MCF 10A (cell line): ENCODE measurements around the gene GPC2. TPM values are rescaled to one million over a fixed set of nuclear protein-coding genes. Genes with fewer than 3 reads are reported as not detected.
A peak's percentile ranks its signal among the peaks of the same experiment; 100 is the strongest.

ENCODE experiments used
- BruUV-seq: library from RNA; stranded (reverse); fragments of 400-500 nt; replicated peaks from 2 replicates; lab custom pipeline; 2021; lab: Mats Ljungman, UMichigan
- CTCF ChIA-PET: fragments of 300-600 bp; sonication (Branson Sonifier 250); formaldehyde crosslinking; extraction: SDS; loops from one replicate; lab custom pipeline; 2021; ENCODE audit warnings: antibody characterized with exemption, inconsistent platforms; lab: Yijun Ruan, JAX
- POLR2A ChIA-PET: fragments of 300-600, 350-650 bp; sonication (Branson Sonifier 250); formaldehyde crosslinking; extraction: SDS; loops from one replicate; lab custom pipeline; 2020; ENCODE audit warnings: antibody characterized with exemption, inconsistent platforms; lab: Yijun Ruan, JAX
- DNase-seq: peaks from one replicate; pipeline ENCODE4 v3.0.0-alpha.2; 2018; ENCODE audit not compliant: unreplicated experiment
- H3K27ac Mint-ChIP-seq: one replicate; pipeline ENCODE4 v1.8.0; 2022; ENCODE audit warnings: mild to moderate bottlenecking, low read depth, mixed read lengths; ENCODE audit not compliant: unreplicated experiment
- H3K27me3 Mint-ChIP-seq: one replicate; pipeline ENCODE4 v1.8.0; 2022; ENCODE audit warnings: mixed read lengths; ENCODE audit not compliant: insufficient read depth, unreplicated experiment
- H3K36me3 Mint-ChIP-seq: one replicate; pipeline ENCODE4 v1.8.0; 2022; ENCODE audit warnings: mild to moderate bottlenecking, moderate library complexity, mixed read lengths; ENCODE audit not compliant: insufficient read depth, unreplicated experiment
- H3K4me1 Mint-ChIP-seq: one replicate; pipeline ENCODE4 v1.8.0; 2022; ENCODE audit warnings: mixed read lengths; ENCODE audit not compliant: insufficient read depth, unreplicated experiment
- H3K4me3 Mint-ChIP-seq: one replicate; pipeline ENCODE4 v1.8.0; 2022; ENCODE audit warnings: mild to moderate bottlenecking, moderate library complexity, mixed read lengths; ENCODE audit not compliant: unreplicated experiment
- H3K9me3 Mint-ChIP-seq: one replicate; pipeline ENCODE4 v1.8.0; 2022; ENCODE audit warnings: mixed read lengths; ENCODE audit not compliant: unreplicated experiment
- CTCF ChIP-seq: fragments of 200-600 bp; IDR thresholded peaks from one replicate; pipeline ENCODE4 v1.8.0; 2022; ENCODE audit warnings: antibody characterized with exemption, mild to moderate bottlenecking; ENCODE audit not compliant: unreplicated experiment
- intact Hi-C: fragments of 100-400 bp; cut with micrococcal nuclease; formaldehyde crosslinking; loops from 2 replicates; pipeline ENCODE4 v1.14.1; 2022
- total RNA-seq: library from RNA; stranded (reverse); gene quantifications from 2 replicates; pipeline ENCODE4 v1.2.3, GENCODE V29; 2022

GPC2 gene
- total RNA-seq, 1 experiment from 2014 or later: 0.65 TPM

DNA sequence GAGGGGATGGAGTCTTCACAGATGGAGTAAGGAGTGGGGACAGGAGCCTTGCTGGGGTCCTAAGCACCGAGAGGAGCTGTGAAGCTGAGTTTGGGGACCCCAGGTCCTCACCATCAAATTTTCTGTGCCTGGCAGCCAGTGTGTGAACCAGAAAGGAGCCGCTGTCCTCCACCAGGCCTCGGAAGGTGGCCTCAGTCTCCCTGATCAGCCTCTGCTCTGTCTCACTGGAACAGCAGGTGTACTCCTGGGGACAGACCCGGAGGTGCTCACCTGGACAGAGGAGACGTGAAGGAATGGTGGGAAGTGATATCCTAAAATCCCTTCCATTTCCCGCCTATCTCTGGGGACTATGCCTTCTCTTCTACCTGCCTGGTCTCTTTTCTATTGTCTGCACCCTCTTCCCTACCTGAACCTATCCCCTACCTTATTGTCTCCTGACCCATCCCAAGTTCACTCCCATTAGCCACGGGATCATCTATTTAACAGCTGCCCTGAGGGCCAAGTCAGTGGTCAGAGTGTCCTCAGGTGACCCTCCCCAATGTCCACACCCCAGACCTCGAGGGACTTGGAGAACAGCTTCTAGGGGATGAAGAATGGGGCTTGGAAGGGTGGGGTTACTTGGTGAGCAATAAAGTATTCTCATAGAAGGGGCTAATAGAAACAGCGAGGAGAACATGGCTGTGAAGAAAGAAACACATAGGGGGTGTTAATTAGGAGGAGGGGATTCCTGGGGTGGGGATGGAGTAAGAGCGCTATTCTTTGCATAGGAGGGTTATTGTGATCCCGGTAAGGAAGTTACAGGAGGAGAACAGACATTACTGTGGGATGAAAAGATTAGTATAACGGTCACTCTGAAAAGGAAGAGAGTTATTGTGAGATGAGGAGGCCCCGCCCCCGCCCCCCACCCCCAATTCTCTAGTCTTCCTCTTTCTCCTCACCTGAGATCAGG lies 811 bp downstream of the GPC2 start:
- no peaks in the 10 kb centered on the region for H3K36me3 Mint-ChIP-seq
- ChIA-PET CTCF (interaction anchor here (0.6 kb wide), 1 partner anchor 13 kb away, joined by 3 read pairs; no protein-coding TSS in a partner anchor), POLR2A (interaction anchor here (0.8 to 1.7 kb wide), 8 partner anchors 8 to 252 kb away, joined by 3 to 8 read pairs (median 4); partner anchors contain the start of genes GAL3ST4, TRAPPC14 and ZCWPW1)
- DNase-seq: no peak
- no peaks in the 10 kb centered on the region for H3K9me3 Mint-ChIP-seq
- no peaks in the 10 kb centered on the region for H3K27me3 Mint-ChIP-seq
- intact Hi-C loops: no loop called here
- no peak for TF ChIP-seq CTCF
- peak overlapping the region; percentile 73 for H3K4me3 Mint-ChIP-seq
- no TSS peak for BruUV-seq
- H3K27ac Mint-ChIP-seq: no peak overlapping the region
- peaks cover 10% of the 10 kb centered on the region for H3K4me1 Mint-ChIP-seq

DNA sequence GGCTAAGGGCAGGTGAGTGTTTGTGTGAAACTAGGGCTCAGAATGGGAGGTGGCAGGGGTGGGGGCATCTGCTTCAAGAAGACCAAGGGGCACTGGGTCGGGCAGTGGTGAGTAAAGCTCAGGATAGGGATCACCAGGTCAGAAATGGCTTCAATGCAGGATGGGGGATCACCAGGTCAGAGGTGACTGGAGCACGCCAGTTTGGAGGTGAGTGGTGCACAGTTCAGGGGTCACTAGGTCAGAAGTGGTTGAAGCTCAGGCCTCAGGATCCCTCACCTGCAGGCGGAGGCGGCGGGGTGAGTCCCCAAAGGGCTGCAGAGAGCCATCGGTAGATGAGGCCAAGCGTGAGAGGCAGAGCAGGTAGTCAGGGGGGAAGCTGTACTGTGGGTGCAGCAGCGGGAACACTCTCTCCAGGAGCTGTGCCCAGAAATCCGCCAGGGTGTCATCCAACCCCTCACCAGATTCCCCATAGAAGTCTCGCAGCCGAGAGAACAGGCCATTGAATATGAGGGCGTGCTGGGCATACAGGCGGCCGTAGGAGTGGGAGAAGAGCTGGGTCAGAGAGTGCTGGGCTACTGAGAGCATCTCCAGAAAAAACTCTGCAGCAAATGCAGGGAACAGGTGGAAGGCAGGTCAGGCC lies 1.8 kb downstream of the GPC2 start:
- Mint-ChIP-seq H3K4me1 (peaks cover 15% of the 10 kb centered on the region), H3K27ac (no peak overlapping the region), H3K27me3 (peaks cover 8% of the 10 kb centered on the region), H3K9me3 (no peaks in the 10 kb centered on the region), H3K36me3 (no peaks in the 10 kb centered on the region), H3K4me3 (peak overlapping the region; percentile 47)
- intact Hi-C loops: no loop called here
- ChIA-PET CTCF (no interaction called here), POLR2A (interaction anchor here (0.8 to 0.9 kb wide), 2 partner anchors 15 to 16 kb away, joined by 3 to 4 read pairs; no protein-coding TSS in a partner anchor)
- no peak for TF ChIP-seq CTCF
- DNase-seq: no peak
- no TSS peak for BruUV-seq

GRCh38 chr7:100174582-100174981 lies 2.6 kb downstream of the GPC2 start:
- Mint-ChIP-seq H3K27ac (no peak overlapping the region), H3K4me1 (peaks cover 18% of the 10 kb centered on the region), H3K4me3 (no peak overlapping the region), H3K36me3 (no peaks in the 10 kb centered on the region), H3K27me3 (peaks cover 14% of the 10 kb centered on the region), H3K9me3 (no peaks in the 10 kb centered on the region)
- TF ChIP-seq CTCF: no peak
- POLR2A ChIA-PET: no interaction called here
- intact Hi-C loops: no loop called here
- BruUV-seq: no TSS peak
- CTCF ChIA-PET: no interaction called here
- no peak for DNase-seq

GRCh38 chr7:100173806-100174495 lies 3.2 kb downstream of the GPC2 start:
- CTCF ChIA-PET: no interaction called here
- H3K4me3 Mint-ChIP-seq: no peak overlapping the region
- H3K27ac Mint-ChIP-seq: no peak overlapping the region
- intact Hi-C loops: no loop called here
- H3K36me3 Mint-ChIP-seq: no peaks in the 10 kb centered on the region
- H3K27me3 Mint-ChIP-seq: peaks cover 14% of the 10 kb centered on the region
- no peak for TF ChIP-seq CTCF
- H3K4me1 Mint-ChIP-seq: peaks cover 18% of the 10 kb centered on the region
- POLR2A ChIA-PET: no interaction called here
- DNase-seq: no peak
- no peaks in the 10 kb centered on the region for H3K9me3 Mint-ChIP-seq
- BruUV-seq: no TSS peak
